Lower leg skin (tissue), 3 donors: ENCODE results near the gene PLD5.

ENCODE experiments used
- CTCF ChIP-seq, 3 donors: fragments of 450-650 bp; IDR thresholded peaks; one replicate each; pipeline ENCODE4 v1.5.1; 2016; ENCODE audit warnings: antibody characterized with exemption in 3 of 3, mild to moderate bottlenecking in 3 of 3, moderate library complexity in 2 of 3
- POLR2A ChIP-seq, 2 donors: fragments of 450-650 bp; IDR thresholded peaks; one replicate each; pipeline ENCODE4 v1.6.1; 2016 to 2017; ENCODE audit warnings: antibody characterized with exemption in 2 of 2, mild to moderate bottlenecking in 1 of 2, moderate library complexity in 1 of 2

GRCh38 chr1:242178924-242179708 lies 345.4 kb downstream of the PLD5 start:
- TF ChIP-seq CTCF (IDR thresholded peaks at IDR 0.05), result no peak
- TF ChIP-seq POLR2A (IDR thresholded peaks at IDR 0.05), result no peak
